ENCODE results near the gene LINC01488. TPM values are rescaled to one million over a fixed set of nuclear protein-coding genes. Genes with fewer than 3 reads are reported as not detected.

LINC01488 gene
- total RNA-seq, 1 donor from 2014 or later = not detected

DNA sequence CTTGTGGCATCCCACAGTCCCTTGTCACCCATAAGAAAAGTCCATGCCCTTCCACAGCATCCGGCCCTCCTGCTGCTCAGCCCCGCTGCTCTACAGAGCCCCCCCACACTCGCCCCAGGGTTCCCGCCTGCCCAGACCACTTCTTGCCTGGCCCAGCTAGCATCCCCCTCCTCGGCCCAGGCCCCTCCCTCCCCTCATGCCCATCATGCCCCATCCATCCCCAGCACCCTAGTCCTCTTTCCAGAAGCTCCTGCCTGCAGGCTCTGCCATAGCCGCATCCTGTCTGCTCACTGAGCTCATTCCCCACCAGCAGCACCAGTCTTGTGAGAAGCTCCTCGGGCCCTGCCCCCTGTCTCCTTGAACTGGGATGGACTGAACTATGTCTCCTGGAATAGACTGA, 54.4 kb downstream of the LINC01488 start:
- DNase-seq = peak; percentile 58
- no peaks in the 10 kb centered on the region for H3K9me3 ChIP-seq
- H3K27ac ChIP-seq = no peak overlapping the region
- no peak overlapping the region for H3K4me3 ChIP-seq
- intact Hi-C loops (cut with DNase I) = no loop called here
- TF ChIP-seq, protein P1, sequence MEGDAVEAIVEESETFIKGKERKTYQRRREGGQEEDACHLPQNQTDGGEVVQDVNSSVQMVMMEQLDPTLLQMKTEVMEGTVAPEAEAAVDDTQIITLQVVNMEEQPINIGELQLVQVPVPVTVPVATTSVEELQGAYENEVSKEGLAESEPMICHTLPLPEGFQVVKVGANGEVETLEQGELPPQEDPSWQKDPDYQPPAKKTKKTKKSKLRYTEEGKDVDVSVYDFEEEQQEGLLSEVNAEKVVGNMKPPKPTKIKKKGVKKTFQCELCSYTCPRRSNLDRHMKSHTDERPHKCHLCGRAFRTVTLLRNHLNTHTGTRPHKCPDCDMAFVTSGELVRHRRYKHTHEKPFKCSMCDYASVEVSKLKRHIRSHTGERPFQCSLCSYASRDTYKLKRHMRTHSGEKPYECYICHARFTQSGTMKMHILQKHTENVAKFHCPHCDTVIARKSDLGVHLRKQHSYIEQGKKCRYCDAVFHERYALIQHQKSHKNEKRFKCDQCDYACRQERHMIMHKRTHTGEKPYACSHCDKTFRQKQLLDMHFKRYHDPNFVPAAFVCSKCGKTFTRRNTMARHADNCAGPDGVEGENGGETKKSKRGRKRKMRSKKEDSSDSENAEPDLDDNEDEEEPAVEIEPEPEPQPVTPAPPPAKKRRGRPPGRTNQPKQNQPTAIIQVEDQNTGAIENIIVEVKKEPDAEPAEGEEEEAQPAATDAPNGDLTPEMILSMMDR (IDR thresholded peaks at IDR 0.05) = no peak
- H3K27me3 ChIP-seq = no peaks in the 10 kb centered on the region
- H3K4me1 ChIP-seq = peaks cover 21% of the 10 kb centered on the region
- no peak for ATAC-seq
- H3K36me3 ChIP-seq = no peaks in the 10 kb centered on the region

DNA sequence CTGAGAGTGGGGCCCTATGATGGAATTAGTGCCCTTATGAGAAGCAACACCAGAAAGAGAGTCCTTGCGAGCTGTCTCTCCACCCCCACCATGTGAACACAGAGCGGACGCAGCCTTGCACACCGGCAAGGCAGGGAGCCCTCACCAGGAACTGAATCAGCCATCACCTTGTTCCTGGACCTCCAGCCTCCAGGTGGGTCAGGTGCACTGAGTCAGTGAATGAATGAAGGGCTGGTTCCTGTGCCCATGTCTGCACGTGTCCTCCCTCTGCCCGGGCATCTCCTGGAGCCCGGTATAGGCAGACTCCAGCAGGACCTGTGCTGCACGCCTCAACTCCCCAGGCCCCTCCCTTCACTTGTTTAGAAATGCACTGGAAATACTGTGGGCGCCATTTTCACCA, 54.9 kb downstream of the LINC01488 start:
- DNase-seq = peak; percentile 53
- Histone ChIP-seq H3K36me3 (no peaks in the 10 kb centered on the region), H3K4me3 (no peak overlapping the region), H3K27ac (no peak overlapping the region), H3K9me3 (no peaks in the 10 kb centered on the region), H3K4me1 (peaks cover 26% of the 10 kb centered on the region), H3K27me3 (no peaks in the 10 kb centered on the region)
- intact Hi-C loops (cut with DNase I) = no loop called here
- no peak for ATAC-seq
- TF ChIP-seq, protein P1 (IDR thresholded peaks at IDR 0.05) = no peak

DNA sequence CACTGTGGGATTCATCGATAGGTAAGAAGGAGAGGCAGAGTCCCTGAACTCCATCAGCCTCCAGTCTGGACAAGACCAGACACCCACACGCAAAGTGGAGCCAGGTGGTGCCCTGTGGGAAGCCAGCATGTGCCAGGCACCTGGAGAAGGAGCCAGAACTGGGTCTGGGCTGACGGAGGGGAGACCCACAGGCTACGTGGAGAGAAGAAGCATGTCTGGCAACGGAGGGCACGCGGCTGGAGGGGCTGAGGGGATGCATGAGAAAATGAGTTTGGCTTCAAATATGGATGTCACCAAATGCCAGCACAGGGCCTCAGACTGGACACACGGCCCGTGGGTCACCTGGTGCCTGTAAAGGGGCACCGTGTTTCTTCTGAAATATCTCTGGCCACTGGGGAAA, 55.7 kb downstream of the LINC01488 start:
- DNase-seq = peak; percentile 45
- H3K27ac ChIP-seq = no peak overlapping the region

DNA sequence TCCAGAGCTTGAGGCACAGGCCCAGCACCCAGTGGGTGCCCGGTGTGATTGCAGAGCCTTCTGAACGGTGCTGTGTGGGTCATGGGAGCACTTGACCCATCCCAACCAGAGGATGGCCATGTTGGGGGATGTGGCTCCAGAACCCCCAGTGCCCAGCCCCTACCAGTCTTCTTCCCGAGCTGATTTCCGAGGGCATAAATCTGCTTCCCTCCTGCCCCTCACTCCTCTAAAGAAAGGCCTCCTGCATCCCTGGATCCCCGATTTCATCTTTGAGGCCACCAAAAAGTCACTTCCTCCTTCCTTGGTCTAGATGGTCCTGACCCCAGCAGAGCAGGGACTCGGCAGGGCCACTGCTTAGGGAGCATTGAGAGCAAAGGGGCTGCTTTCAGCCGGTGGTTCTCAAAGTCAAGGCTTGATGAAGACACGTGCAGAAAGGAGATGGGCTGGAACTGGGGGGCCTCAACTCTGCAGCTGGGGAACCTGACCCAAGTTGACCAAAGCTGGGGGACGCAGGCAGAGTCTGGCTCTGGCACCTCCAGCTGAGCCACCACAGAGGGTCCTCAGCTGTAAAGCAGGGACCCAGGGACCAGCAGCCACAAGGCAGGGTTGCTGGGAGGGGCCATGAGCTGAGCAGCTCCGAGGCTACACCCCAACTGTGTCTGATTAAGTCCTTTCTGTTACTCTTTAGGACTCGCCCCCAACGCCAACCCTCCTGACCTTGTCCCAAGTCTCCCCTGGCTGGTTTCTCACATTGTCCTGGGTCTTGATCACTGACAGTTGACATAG, 56.6 kb downstream of the LINC01488 start:
- no peak overlapping the region for H3K27ac ChIP-seq
- H3K4me3 ChIP-seq = no peak overlapping the region
- TF ChIP-seq, protein P1 (IDR thresholded peaks at IDR 0.05) = no peak

More for the DNA sequence above, 55.7 kb downstream of the LINC01488 start:
- Histone ChIP-seq H3K4me3 (no peak overlapping the region), H3K9me3 (no peaks in the 10 kb centered on the region), H3K27me3 (no peaks in the 10 kb centered on the region), H3K4me1 (peaks cover 32% of the 10 kb centered on the region), H3K36me3 (no peaks in the 10 kb centered on the region)
- no peak for ATAC-seq
- TF ChIP-seq, protein P1 (IDR thresholded peaks at IDR 0.05) = no peak
- intact Hi-C loops (cut with DNase I) = no loop called here

DNA sequence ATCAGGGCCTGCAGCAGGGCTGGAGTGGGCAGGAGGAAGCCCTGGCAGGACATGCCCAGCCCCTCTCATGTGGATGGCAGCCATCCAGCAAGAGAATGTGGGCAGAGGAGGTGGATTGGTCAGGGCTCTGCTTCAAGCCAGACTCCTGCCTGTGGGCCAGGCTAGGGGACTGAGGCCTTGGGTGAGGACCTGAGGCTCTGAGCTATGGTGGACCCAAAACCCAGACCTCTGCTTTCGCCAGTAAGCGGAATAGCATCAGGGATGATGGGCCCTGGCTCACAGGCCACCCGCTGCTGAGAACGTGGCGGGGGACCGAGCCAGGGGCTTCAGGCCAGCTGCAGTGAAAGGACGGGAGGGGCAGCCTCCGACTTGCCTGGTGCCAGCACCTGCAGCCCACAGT, 57.4 kb downstream of the LINC01488 start:
- no peaks in the 10 kb centered on the region for H3K27me3 ChIP-seq
- no peak overlapping the region for H3K4me3 ChIP-seq
- DNase-seq = peak; percentile 66
- H3K4me1 ChIP-seq = peaks cover 32% of the 10 kb centered on the region
- TF ChIP-seq, protein P1 (IDR thresholded peaks at IDR 0.05) = no peak
- no peaks in the 10 kb centered on the region for H3K9me3 ChIP-seq
- intact Hi-C loops (cut with DNase I) = no loop called here
- H3K27ac ChIP-seq = peak overlapping the region; percentile 87
- no peak for ATAC-seq
- no peaks in the 10 kb centered on the region for H3K36me3 ChIP-seq

More for the DNA sequence above, 56.6 kb downstream of the LINC01488 start:
- peak; percentile 51 for DNase-seq
- Histone ChIP-seq H3K4me1 (peaks cover 32% of the 10 kb centered on the region), H3K27me3 (no peaks in the 10 kb centered on the region), H3K36me3 (no peaks in the 10 kb centered on the region), H3K9me3 (no peaks in the 10 kb centered on the region)
- intact Hi-C loops (cut with DNase I) = no loop called here
- no peak for ATAC-seq

Data from upper lobe of right lung (tissue), 1 donor.